IPS-15b (cell line): ENCODE measurements around the gene WDR76.
A peak's percentile ranks its signal among the peaks of the same experiment; 100 is the strongest.
"Not testable (repeated sequence)": the region's sequence is repeated elsewhere in the genome, so short reads cannot be mapped to it uniquely, and the experiment has no call there.

Source experiments
- H3K27me3 ChIP-seq: one replicate; pipeline ENCODE4 v1.6.1; 2013; ENCODE audit warnings: low read length; ENCODE audit not compliant: control insufficient read depth, insufficient read depth
- H3K36me3 ChIP-seq: one replicate; pipeline ENCODE4 v1.6.1; 2013; ENCODE audit warnings: low read length; ENCODE audit not compliant: control insufficient read depth, insufficient read depth
- H3K4me1 ChIP-seq: one replicate; pipeline ENCODE4 v1.6.1; 2013; ENCODE audit warnings: mild to moderate bottlenecking, low read length; ENCODE audit not compliant: control insufficient read depth, insufficient read depth
- H3K4me3 ChIP-seq: one replicate; pipeline ENCODE4 v1.5.1; 2013; ENCODE audit warnings: low read depth, low read length
- H3K9ac ChIP-seq: one replicate; pipeline ENCODE4 v1.6.1; 2013; ENCODE audit warnings: low read depth, mild to moderate bottlenecking, low read length
- H3K9me3 ChIP-seq: one replicate; pipeline ENCODE4 v1.6.1; 2013; ENCODE audit warnings: mild to moderate bottlenecking, low read length; ENCODE audit not compliant: control insufficient read depth, insufficient read depth

WDR76 gene

DNA sequence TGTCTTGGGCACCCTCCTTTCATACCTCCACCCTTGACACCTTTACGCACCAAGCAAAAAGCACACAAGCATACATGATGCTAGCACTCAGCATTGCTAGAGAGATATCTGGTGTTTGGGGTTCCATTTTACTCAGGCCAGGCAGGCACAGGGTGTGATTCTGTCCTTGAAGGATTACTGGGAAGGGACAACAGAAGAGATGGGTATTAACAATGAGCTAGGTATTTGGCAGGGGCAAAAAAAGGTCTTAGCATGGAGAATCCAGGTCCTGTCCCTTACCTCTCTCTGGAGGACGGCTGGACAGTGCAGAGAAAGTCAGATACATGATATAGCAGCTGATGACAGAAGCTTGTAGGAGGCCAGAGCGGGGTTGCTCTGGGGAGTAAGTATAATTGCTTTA is 30.2 kb upstream of the WDR76 start:
- H3K36me3 ChIP-seq = peaks cover 31% of the 10 kb centered on the region
- H3K9ac ChIP-seq = no peak overlapping the region
- H3K27me3 ChIP-seq = no peaks in the 10 kb centered on the region
- H3K9me3 ChIP-seq = no peaks in the 10 kb centered on the region
- no peak overlapping the region for H3K4me3 ChIP-seq
- peaks cover 35% of the 10 kb centered on the region for H3K4me1 ChIP-seq

GRCh38 chr15:43799209-43799944 is 27.4 kb upstream of the WDR76 start:
- Histone ChIP-seq H3K27me3 (no peaks in the 10 kb centered on the region), H3K36me3 (peaks cover 17% of the 10 kb centered on the region), H3K9ac (peak overlapping the region; percentile 37), H3K4me1 (peaks cover 27% of the 10 kb centered on the region), H3K9me3 (no peaks in the 10 kb centered on the region), H3K4me3 (no peak overlapping the region)

- H3K4me3 ChIP-seq = peak within 1 kb of the TSS; percentile 98
- peaks cover 14% of the 10 kb centered on the region for H3K36me3 ChIP-seq
- H3K4me1 ChIP-seq = peaks cover 23% of the 10 kb centered on the region
- no peaks in the 10 kb centered on the region for H3K27me3 ChIP-seq
- H3K9me3 ChIP-seq = no peaks in the 10 kb centered on the region
- H3K9ac ChIP-seq = peak within 1 kb of the TSS; percentile 92
Observed at GRCh38 chr15:43799945-43800285, 26.9 kb upstream of the WDR76 start, which contains the start of gene SERINC4. Gene SERINC4, minus strand, starts transcription at chr15:43800220. Its CDS starts 234 bp downstream, at chr15:43799986.

DNA sequence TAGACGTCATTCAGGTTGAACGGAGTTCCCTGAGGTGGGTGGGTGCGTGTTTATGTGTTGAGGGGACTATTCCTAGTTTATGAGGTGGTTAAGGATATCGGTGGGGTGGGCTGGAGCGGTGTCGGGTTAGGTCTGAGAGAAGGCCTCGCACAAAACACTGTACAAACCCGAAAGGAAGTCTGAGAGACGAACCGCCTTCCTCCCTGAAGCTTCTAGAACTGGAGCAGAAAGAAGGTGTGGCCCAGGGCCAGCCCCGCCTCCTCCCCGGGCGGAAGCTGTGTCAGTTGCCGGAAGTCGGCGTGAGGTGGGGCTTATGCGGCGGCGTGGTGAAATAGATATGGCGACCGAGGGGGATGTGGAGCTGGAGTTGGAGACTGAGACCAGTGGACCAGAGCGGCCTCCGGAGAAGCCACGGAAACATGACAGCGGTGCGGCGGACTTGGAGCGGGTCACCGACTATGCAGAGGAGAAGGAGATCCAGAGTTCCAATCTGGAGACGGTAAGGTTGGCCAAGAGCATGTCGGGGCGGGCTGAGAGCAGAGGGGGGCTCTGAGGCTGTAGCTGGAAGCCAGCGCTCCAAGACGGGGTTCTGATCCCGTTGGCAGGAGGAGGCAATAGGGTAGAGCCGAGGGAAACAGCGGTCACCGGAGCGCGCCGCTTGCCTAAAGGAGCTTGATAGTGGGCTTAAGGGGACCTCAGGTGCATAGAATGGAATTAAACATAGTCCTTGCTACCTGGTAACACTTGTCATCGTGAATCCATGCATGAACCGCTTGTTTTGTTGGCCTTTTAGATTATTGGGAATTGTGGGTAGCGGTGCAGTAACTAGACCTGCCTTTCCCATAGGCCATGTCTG is 26.3 kb upstream of the WDR76 start, which contains the start of gene HYPK:
TSS of gene HYPK (plus strand) at position 314 of the 856 bp plus-strand sequence. CDS start at position 338, 24 bp downstream.
- no peaks in the 10 kb centered on the region for H3K9me3 ChIP-seq
- peak within 1 kb of the TSS; percentile 92 for H3K9ac ChIP-seq
- peaks cover 17% of the 10 kb centered on the region for H3K4me1 ChIP-seq
- no peaks in the 10 kb centered on the region for H3K27me3 ChIP-seq
- peak within 1 kb of the TSS; percentile 98 for H3K4me3 ChIP-seq
- H3K36me3 ChIP-seq = peaks cover 12% of the 10 kb centered on the region

DNA sequence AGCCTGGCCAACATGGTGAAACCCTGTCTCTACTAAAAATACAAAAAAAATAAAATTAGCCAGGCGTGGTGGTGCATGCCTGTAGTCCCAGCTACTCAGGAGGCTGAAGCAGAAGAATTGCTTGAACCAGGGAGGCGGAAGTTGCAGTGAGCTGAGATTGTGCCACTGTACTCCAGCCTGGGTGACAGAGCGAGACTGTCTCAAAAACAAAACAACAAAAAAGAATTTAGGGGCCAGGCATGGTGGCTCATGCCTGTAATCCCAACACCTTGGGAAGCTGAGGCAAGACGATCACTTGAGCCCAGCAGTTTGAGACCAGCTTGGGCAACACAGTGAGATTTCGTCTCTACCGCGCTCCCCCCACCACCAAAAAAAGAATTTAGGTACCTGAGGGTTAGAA is 24.1 kb upstream of the WDR76 start:
- not testable (repeated sequence) for H3K4me3 ChIP-seq, H3K9me3 ChIP-seq, H3K9ac ChIP-seq, H3K4me1 ChIP-seq, H3K27me3 ChIP-seq
- peaks cover 18% of the 10 kb centered on the region for H3K36me3 ChIP-seq

- no peaks in the 10 kb centered on the region for H3K4me1 ChIP-seq
- H3K36me3 ChIP-seq = peaks cover 58% of the 10 kb centered on the region
- no peaks in the 10 kb centered on the region for H3K9me3 ChIP-seq
- no peaks in the 10 kb centered on the region for H3K27me3 ChIP-seq
- H3K9ac ChIP-seq = no peak overlapping the region
- no peak overlapping the region for H3K4me3 ChIP-seq
Observed at GRCh38 chr15:43808435-43808950, 18.3 kb upstream of the WDR76 start.

GRCh38 chr15:43808960-43809678 is 17.7 kb upstream of the WDR76 start:
- no peak overlapping the region for H3K9ac ChIP-seq

DNA sequence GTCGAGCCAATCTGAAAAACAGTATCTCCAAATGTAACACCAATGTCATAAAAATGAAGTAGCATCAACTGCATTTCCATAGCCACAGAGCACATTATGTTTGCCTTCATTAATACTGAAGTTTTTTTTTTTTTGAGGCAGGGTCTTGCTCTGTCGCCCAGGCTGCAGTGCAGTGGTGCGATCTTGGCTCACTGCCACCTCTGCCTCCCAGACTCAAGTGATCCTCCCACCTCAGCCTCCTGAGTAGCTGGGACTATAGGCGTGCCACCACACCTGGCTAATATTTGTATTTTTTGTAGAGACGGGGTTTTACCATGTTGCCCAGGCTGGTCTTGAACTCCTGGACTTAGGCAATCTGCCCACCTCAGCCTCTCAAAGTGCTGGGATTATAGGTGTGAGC is 11.7 kb upstream of the WDR76 start:
- H3K9me3 ChIP-seq, H3K4me3 ChIP-seq, H3K9ac ChIP-seq, H3K27me3 ChIP-seq, H3K4me1 ChIP-seq: not testable (repeated sequence)
- H3K36me3 ChIP-seq = peaks cover 47% of the 10 kb centered on the region

More at GRCh38 chr15:43808960-43809678, 17.7 kb upstream of the WDR76 start:
- H3K27me3 ChIP-seq = no peaks in the 10 kb centered on the region
- no peaks in the 10 kb centered on the region for H3K9me3 ChIP-seq
- H3K4me3 ChIP-seq = no peak overlapping the region
- peaks cover 64% of the 10 kb centered on the region for H3K36me3 ChIP-seq
- no peaks in the 10 kb centered on the region for H3K4me1 ChIP-seq

- Histone ChIP-seq H3K9me3 (no peaks in the 10 kb centered on the region), H3K27me3 (peaks cover 9% of the 10 kb centered on the region), H3K36me3 (peaks cover 8% of the 10 kb centered on the region), H3K4me1 (no peaks in the 10 kb centered on the region), H3K4me3 (no peak overlapping the region), H3K9ac (no peak overlapping the region)
Observed at GRCh38 chr15:43821505-43821904, 5.3 kb upstream of the WDR76 start.

GRCh38 chr15:43824302-43825246 is 2.2 kb upstream of the WDR76 start, which contains the start of gene MFAP1:
Gene MFAP1, minus strand, starts transcription at chr15:43824690. Its CDS starts 121 bp downstream, at chr15:43824569.
- H3K9me3 ChIP-seq = no peaks in the 10 kb centered on the region
- no peaks in the 10 kb centered on the region for H3K4me1 ChIP-seq
- H3K27me3 ChIP-seq = peaks cover 9% of the 10 kb centered on the region
- H3K4me3 ChIP-seq = peak within 1 kb of the TSS; percentile 92
- H3K36me3 ChIP-seq = peaks cover 4% of the 10 kb centered on the region
- peak within 1 kb of the TSS; percentile 88 for H3K9ac ChIP-seq
